HCT116 (cell line): ENCODE results near the gene KCNK15. TPM values are rescaled to one million over a fixed set of nuclear protein-coding genes. Genes with fewer than 3 reads are reported as not detected.

Experiments used
- ATAC-seq: fragments of 200-7000 bp; cut with Tn5 transposase; 2 replicates; pipeline ENCODE4 v1.9.1; 2020; ENCODE audit warnings: mild to moderate bottlenecking, moderate library complexity
- BruUV-seq: library from RNA; stranded (reverse); fragments of 400-500 nt; replicated peaks from 2 replicates; lab custom pipeline; 2021; lab: Mats Ljungman, UMichigan
- CTCF ChIA-PET: fragments of 300-600 bp; sonication (Branson Sonifier 250); formaldehyde crosslinking; loops from one replicate; lab custom pipeline; 2021; ENCODE audit warnings: antibody characterized with exemption; lab: Charles Lee
- POLR2A ChIA-PET: fragments of 300-600, 350-600 bp; sonication (Branson Sonifier 250); formaldehyde crosslinking; loops from one replicate; lab custom pipeline; 2021; ENCODE audit warnings: antibody characterized with exemption; lab: Charles Lee
- RAD21 ChIA-PET, 2 experiments: fragments of 300-600 bp; sonication (Branson Sonifier 250); formaldehyde crosslinking; loops; one replicate each; lab custom pipeline; 2023; ENCODE audit warnings: low total read pairs in 2 of 2; ENCODE audit not compliant: uncharacterized antibody in 2 of 2, unreplicated experiment in 2 of 2, low non-redundant PET in 1 of 2; lab: Charles Lee
- DNase-seq: peaks from one replicate; pipeline ENCODE4 v3.0.0-alpha.2; 2010; ENCODE audit warnings: low read depth, low spot score
- H2AFZ ChIP-seq: fragments of 200-600 bp; shearing (Covaris generic), sonication (generic); 2 replicates; pipeline ENCODE4 v1.6.1; 2017; ENCODE audit warnings: low read depth, mixed run types, mixed read lengths, antibody characterized with exemption, low read length; ENCODE audit not compliant: poor library complexity, severe bottlenecking
- H3K27ac ChIP-seq: 2 replicates; pipeline ENCODE4 v1.5.1; 2012; ENCODE audit warnings: low read depth, low read length
- H3K27me3 ChIP-seq: fragments of 200-600 bp; sonication (generic); 2 replicates; pipeline ENCODE4 v1.6.1; 2016; ENCODE audit warnings: mixed run types, low read length, mixed read lengths; ENCODE audit not compliant: insufficient read depth
- H3K36me3 ChIP-seq, 2 experiments: fragments of 200-500 bp in 1 of 2; fragments of 200-600 bp in 1 of 2; sonication (Bioruptor generic) in 1 of 2; sonication (generic) in 1 of 2; 2 replicates each; pipeline versions ENCODE4 v1.5.1 to v1.6.1; 2014 to 2016; ENCODE audit warnings: low read length in 2 of 2, inconsistent platforms in 1 of 2, mixed read lengths in 1 of 2, mixed run types in 1 of 2; ENCODE audit not compliant: insufficient read depth in 2 of 2, control insufficient read depth in 1 of 2
- H3K4me1 ChIP-seq, 2 experiments: fragments of 200-600 bp in 1 of 2; sonication (generic) in 1 of 2; 2 replicates each; pipeline versions ENCODE4 v1.5.1 to v1.6.1; 2012 to 2017; ENCODE audit warnings: low read length in 2 of 2, inconsistent platforms in 1 of 2, mild to moderate bottlenecking in 1 of 2, mixed read lengths in 1 of 2, mixed run types in 1 of 2, moderate library complexity in 1 of 2; ENCODE audit not compliant: insufficient read depth in 2 of 2, control insufficient read depth in 1 of 2
- H3K4me2 ChIP-seq: fragments of 200-600 bp; sonication (generic); 2 replicates; pipeline ENCODE4 v1.6.1; 2017; ENCODE audit warnings: mixed run types, low read length, mixed read lengths
- H3K4me3 ChIP-seq, 2 experiments: fragments of 200-600 bp in 1 of 2; sonication (generic) in 1 of 2; replicated peaks in 1 of 2; 2 replicates each; pipeline ENCODE4 v1.5.1; 2011 to 2016; ENCODE audit warnings: low read length in 2 of 2, control low read depth in 1 of 2, low read depth in 1 of 2, mild to moderate bottlenecking in 1 of 2, mixed read lengths in 1 of 2, mixed run types in 1 of 2
- H3K79me2 ChIP-seq: fragments of 200-600 bp; sonication (generic); 2 replicates; pipeline ENCODE4 v1.6.1; 2017; ENCODE audit warnings: mild to moderate bottlenecking, mixed run types, low read length, moderate library complexity, mixed read lengths; ENCODE audit not compliant: insufficient read depth
- H3K9ac ChIP-seq: fragments of 200-600 bp; sonication (generic); 2 replicates; pipeline ENCODE4 v1.6.1; 2016; ENCODE audit warnings: low read length, mixed read lengths
- H3K9me2 ChIP-seq: fragments of 200-600 bp; sonication (generic), shearing (Covaris generic); 2 replicates; pipeline ENCODE4 v1.6.1; 2017; ENCODE audit warnings: mixed run types, mild to moderate bottlenecking, moderate library complexity; ENCODE audit not compliant: insufficient read depth
- H3K9me3 ChIP-seq, 2 experiments: fragments of 200-500 bp in 1 of 2; fragments of 200-600 bp in 1 of 2; sonication (Bioruptor generic) in 1 of 2; sonication (generic) in 1 of 2; 2 replicates each; pipeline ENCODE4 v1.6.1; 2014 to 2017; ENCODE audit warnings: low read length in 2 of 2, mixed read lengths in 2 of 2, inconsistent platforms in 1 of 2, low read depth in 1 of 2, mild to moderate bottlenecking in 1 of 2, mixed run types in 1 of 2, moderate library complexity in 1 of 2; ENCODE audit not compliant: control insufficient read depth in 1 of 2, insufficient read depth in 1 of 2
- H4K20me1 ChIP-seq: fragments of 200-600 bp; sonication (generic), shearing (Covaris generic); 2 replicates; pipeline ENCODE4 v1.6.1; 2017; ENCODE audit warnings: mixed run types, mild to moderate bottlenecking, moderate library complexity; ENCODE audit not compliant: insufficient read depth
- CBX3 ChIP-seq: IDR thresholded peaks from 2 replicates; pipeline ENCODE4 v1.6.1; 2012; ENCODE audit warnings: low read depth
- CEBPB ChIP-seq: IDR thresholded peaks from 2 replicates; pipeline ENCODE4 v1.6.1; 2012; ENCODE audit warnings: low read depth
- EGR1 ChIP-seq: IDR thresholded peaks from 2 replicates; pipeline ENCODE4 v1.6.1; 2012; ENCODE audit warnings: low read depth
- ELF1 ChIP-seq: IDR thresholded peaks from 2 replicates; pipeline ENCODE4 v1.6.1; 2012; ENCODE audit warnings: low read depth, borderline replicate concordance
- EZH2 ChIP-seq: fragments of 200-600 bp; sonication (generic); IDR thresholded peaks from 2 replicates; pipeline ENCODE4 v1.6.1; 2017; ENCODE audit warnings: antibody characterized with exemption, mixed run types
- FOSL1 ChIP-seq: IDR thresholded peaks from 2 replicates; pipeline ENCODE4 v1.6.1; 2012; ENCODE audit warnings: low read depth
- POLR2A ChIP-seq: IDR thresholded peaks from 2 replicates; pipeline ENCODE4 v1.7.0; 2011; ENCODE audit warnings: borderline replicate concordance; ENCODE audit not compliant: insufficient read depth, insufficient read length; ENCODE audit errors: extremely low read depth
- RAD21 ChIP-seq: IDR thresholded peaks from 2 replicates; pipeline ENCODE4 v1.6.1; 2012; ENCODE audit warnings: low read depth, mild to moderate bottlenecking
- SIN3A ChIP-seq: IDR thresholded peaks from 2 replicates; pipeline ENCODE4 v1.6.1; 2012; ENCODE audit warnings: low read depth
- SP1 ChIP-seq: IDR thresholded peaks from 2 replicates; pipeline ENCODE4 v1.6.1; 2012; ENCODE audit warnings: low read depth
- SRF ChIP-seq: IDR thresholded peaks from 2 replicates; pipeline ENCODE4 v1.6.1; 2012; ENCODE audit warnings: low read depth
- TCF7L2 ChIP-seq: IDR thresholded peaks from 2 replicates; pipeline ENCODE4 v1.7.0; 2011; ENCODE audit warnings: borderline replicate concordance, inconsistent platforms; ENCODE audit not compliant: insufficient read depth, insufficient read length; ENCODE audit errors: extremely low read depth
- YY1 ChIP-seq: IDR thresholded peaks from 2 replicates; pipeline ENCODE4 v1.6.1; 2011; ENCODE audit warnings: low read length, low read depth, moderate library complexity, mild to moderate bottlenecking; ENCODE audit not compliant: insufficient replicate concordance; ENCODE audit errors: extremely low read depth
- ZFX ChIP-seq: fragments of 450-650 bp; IDR thresholded peaks from 2 replicates; pipeline ENCODE4 v1.6.1; 2017
- ZNF274 ChIP-seq: fragments of 200-500 bp; sonication (Bioruptor generic); IDR thresholded peaks from 2 replicates; pipeline ENCODE4 v1.6.1; 2014; ENCODE audit warnings: mild to moderate bottlenecking, low read depth, low read length, inconsistent platforms
- intact Hi-C: fragments of 100-400 bp; cut with micrococcal nuclease; formaldehyde crosslinking; loops from 2 replicates; pipeline ENCODE4 v1.10.0; 2022
- total RNA-seq: library from RNA; stranded (reverse); gene quantifications from one replicate; pipeline ENCODE4 v1.2.1, GENCODE V29; 2021; ENCODE audit not compliant: unreplicated experiment
- TF ChIP-seq, protein P1 (sequence below): IDR thresholded peaks from 2 replicates; pipeline ENCODE4 v1.6.1; 2012
- TF ChIP-seq, protein P2 (sequence below), 3 experiments: fragments of 200-600 bp in 1 of 3; sonication (generic) in 1 of 3; IDR thresholded peaks in 2 of 3; conservative IDR thresholded peaks in 1 of 3; 2 replicates each; pipeline ENCODE4 v1.5.1; 2012 to 2017; ENCODE audit warnings: low read depth in 2 of 3, low read length in 2 of 3, antibody characterized with exemption in 1 of 3, borderline replicate concordance in 1 of 3, control low read depth in 1 of 3, mild to moderate bottlenecking in 1 of 3, mixed read lengths in 1 of 3, mixed run types in 1 of 3, moderate library complexity in 1 of 3; ENCODE audit not compliant: insufficient read depth in 1 of 3
- TF ChIP-seq, protein P3 (sequence below): IDR thresholded peaks from 2 replicates; pipeline ENCODE4 v1.6.1; 2011; ENCODE audit warnings: mild to moderate bottlenecking, low read length, moderate library complexity; ENCODE audit not compliant: insufficient replicate concordance; ENCODE audit errors: extremely low read depth
- TF ChIP-seq, protein P4 (sequence below): IDR thresholded peaks from 2 replicates; pipeline ENCODE4 v1.6.1; 2012

Gene KCNK15
- total RNA-seq, 1 experiment from 2014 or later, result not detected

DNA sequence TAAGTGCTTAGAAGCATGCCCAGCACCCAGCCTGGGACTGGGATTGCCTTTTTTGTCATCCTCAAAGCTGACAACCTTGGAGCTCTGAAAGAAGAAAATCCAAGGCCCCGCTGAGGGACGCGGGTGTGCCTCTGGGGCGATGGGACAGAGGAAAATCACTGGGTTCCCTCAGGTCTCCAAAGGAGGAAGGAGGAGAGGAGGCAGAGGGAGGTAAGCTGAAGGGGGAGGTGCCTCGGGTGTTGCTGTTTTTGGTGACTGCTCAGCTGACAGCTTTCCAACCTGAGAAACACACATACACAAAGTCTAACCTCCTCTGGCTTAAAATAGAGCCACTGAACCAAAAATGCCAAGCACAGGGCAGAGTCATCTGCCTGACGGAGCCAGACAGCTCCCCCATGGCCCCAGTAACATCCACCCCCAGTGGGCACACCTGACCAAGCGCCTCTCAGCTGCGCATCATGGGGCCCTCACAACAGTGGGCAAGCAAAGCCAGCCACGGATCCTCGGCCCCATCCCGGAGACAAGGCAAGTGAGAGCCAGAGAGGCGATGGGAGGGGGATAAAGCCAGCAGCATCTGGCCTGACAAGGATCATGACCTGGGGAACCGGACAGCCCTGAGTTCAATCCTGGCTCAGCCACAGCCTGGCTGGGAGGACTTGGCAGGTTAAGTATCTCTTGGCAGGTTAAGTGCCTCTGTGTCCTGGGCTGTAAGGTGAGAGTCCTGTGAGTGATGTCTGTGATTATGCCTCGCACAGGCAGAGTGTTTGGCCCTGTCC is 3.2 kb upstream of the KCNK15 start:
- Histone ChIP-seq H3K9me3 (no peaks in the 10 kb centered on the region), H3K36me3 (no peaks in the 10 kb centered on the region), H3K4me1 (peaks cover 11 to 19% of the 10 kb centered on the region in 2 experiments; a peak in 3 of 4 replicates), H4K20me1 (no peaks in the 10 kb centered on the region), H2AFZ (no peak overlapping the region), H3K9me2 (no peaks in the 10 kb centered on the region), H3K27ac (no peak overlapping the region), H3K4me3 (no peak overlapping the region), H3K9ac (no peak overlapping the region), H3K79me2 (no peaks in the 10 kb centered on the region), H3K4me2 (no peak overlapping the region), H3K27me3 (no peaks in the 10 kb centered on the region)
- RAD21 ChIA-PET, result no interaction called here
- POLR2A ChIA-PET, result no interaction called here
- CTCF ChIA-PET, result no interaction called here
- no TSS peak for BruUV-seq
- ATAC-seq (no peak), DNase-seq (no peak)
- no peak for TF ChIP-seq FOSL1
- TF ChIP-seq, protein P1, sequence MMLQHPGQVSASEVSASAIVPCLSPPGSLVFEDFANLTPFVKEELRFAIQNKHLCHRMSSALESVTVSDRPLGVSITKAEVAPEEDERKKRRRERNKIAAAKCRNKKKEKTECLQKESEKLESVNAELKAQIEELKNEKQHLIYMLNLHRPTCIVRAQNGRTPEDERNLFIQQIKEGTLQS, result no peak
- TF ChIP-seq TCF7L2, result no peak
- TF ChIP-seq EZH2, result no peak
- TF ChIP-seq, protein P2, sequence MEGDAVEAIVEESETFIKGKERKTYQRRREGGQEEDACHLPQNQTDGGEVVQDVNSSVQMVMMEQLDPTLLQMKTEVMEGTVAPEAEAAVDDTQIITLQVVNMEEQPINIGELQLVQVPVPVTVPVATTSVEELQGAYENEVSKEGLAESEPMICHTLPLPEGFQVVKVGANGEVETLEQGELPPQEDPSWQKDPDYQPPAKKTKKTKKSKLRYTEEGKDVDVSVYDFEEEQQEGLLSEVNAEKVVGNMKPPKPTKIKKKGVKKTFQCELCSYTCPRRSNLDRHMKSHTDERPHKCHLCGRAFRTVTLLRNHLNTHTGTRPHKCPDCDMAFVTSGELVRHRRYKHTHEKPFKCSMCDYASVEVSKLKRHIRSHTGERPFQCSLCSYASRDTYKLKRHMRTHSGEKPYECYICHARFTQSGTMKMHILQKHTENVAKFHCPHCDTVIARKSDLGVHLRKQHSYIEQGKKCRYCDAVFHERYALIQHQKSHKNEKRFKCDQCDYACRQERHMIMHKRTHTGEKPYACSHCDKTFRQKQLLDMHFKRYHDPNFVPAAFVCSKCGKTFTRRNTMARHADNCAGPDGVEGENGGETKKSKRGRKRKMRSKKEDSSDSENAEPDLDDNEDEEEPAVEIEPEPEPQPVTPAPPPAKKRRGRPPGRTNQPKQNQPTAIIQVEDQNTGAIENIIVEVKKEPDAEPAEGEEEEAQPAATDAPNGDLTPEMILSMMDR (IDR thresholded peaks at IDR 0.05 in 2 of 3, conservative IDR thresholded peaks at IDR 0.05 in 1 of 3; ENCODE audit: borderline replicate concordance in 1 of 3, insufficient read depth in 1 of 3, low read depth in 2 of 3, low read length in 2 of 3), result no peak
- no peak for TF ChIP-seq SRF
- TF ChIP-seq ELF1, result no peak
- TF ChIP-seq, protein P3, sequence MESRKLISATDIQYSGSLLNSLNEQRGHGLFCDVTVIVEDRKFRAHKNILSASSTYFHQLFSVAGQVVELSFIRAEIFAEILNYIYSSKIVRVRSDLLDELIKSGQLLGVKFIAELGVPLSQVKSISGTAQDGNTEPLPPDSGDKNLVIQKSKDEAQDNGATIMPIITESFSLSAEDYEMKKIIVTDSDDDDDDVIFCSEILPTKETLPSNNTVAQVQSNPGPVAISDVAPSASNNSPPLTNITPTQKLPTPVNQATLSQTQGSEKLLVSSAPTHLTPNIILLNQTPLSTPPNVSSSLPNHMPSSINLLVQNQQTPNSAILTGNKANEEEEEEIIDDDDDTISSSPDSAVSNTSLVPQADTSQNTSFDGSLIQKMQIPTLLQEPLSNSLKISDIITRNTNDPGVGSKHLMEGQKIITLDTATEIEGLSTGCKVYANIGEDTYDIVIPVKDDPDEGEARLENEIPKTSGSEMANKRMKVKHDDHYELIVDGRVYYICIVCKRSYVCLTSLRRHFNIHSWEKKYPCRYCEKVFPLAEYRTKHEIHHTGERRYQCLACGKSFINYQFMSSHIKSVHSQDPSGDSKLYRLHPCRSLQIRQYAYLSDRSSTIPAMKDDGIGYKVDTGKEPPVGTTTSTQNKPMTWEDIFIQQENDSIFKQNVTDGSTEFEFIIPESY, result no peak
- TF ChIP-seq, protein P4, sequence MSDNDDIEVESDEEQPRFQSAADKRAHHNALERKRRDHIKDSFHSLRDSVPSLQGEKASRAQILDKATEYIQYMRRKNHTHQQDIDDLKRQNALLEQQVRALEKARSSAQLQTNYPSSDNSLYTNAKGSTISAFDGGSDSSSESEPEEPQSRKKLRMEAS, result no peak
- TF ChIP-seq EGR1, result no peak
- TF ChIP-seq SIN3A, result no peak
- no peak for TF ChIP-seq RAD21
- TF ChIP-seq ZNF274, result no peak
- TF ChIP-seq CEBPB, result no peak
- TF ChIP-seq ZFX, result no peak
- no peak for TF ChIP-seq YY1
- no peak for TF ChIP-seq SP1
- TF ChIP-seq POLR2A, result no peak
- TF ChIP-seq CBX3, result no peak
- intact Hi-C loops, result no loop called here
